ENCODE data around the gene CDC26. TPM values are rescaled to one million over a fixed set of nuclear protein-coding genes. Genes with fewer than 3 reads are reported as not detected.

The CDC26 gene
- total RNA-seq, 1 experiment from 2014 or later: 36.9 TPM

GRCh38 chr9:113222482-113222841 is 52.9 kb downstream of the CDC26 start:
- no peaks in the 10 kb centered on the region for H3K27me3 Mint-ChIP-seq (ENCODE audit: low read depth)
- peak overlapping the region; percentile 98 for H3K4me3 Mint-ChIP-seq
- H3K27ac Mint-ChIP-seq: peak overlapping the region; percentile 95
- DNase-seq (ENCODE audit: low spot score): no peak
- no peaks in the 10 kb centered on the region for H3K9me3 Mint-ChIP-seq
- ChIA-PET POLR2A (interaction anchor here (0.6 to 2.4 kb wide), 2 partner anchors 19 to 72 kb away, joined by 3 to 18 read pairs; partner anchors contain the start of gene SLC31A2), CTCF (interaction anchor here (1.1 to 3.1 kb wide), 2 partner anchors 53 to 369 kb away, joined by 3 to 24 read pairs; partner anchors contain the start of genes CDC26 and PRPF4)
- TF ChIP-seq GABPB1 (CRISPR knock-in tag; IDR thresholded peaks at IDR 0.05): peak; percentile 97
- TF ChIP-seq FOXP1 (CRISPR knock-in tag; IDR thresholded peaks at IDR 0.05; ENCODE audit: borderline replicate concordance): no peak
- TF ChIP-seq HMGA2 (CRISPR knock-in tag; IDR thresholded peaks at IDR 0.05): no peak
- no peak for ATAC-seq
- H3K4me1 Mint-ChIP-seq: peaks cover 26% of the 10 kb centered on the region
- peaks cover 6% of the 10 kb centered on the region for H3K36me3 Mint-ChIP-seq

- Mint-ChIP-seq H3K27ac (peak overlapping the region; percentile 95), H3K27me3 (ENCODE audit: low read depth) (no peaks in the 10 kb centered on the region), H3K36me3 (peaks cover 6% of the 10 kb centered on the region), H3K9me3 (no peaks in the 10 kb centered on the region), H3K4me1 (peaks cover 26% of the 10 kb centered on the region), H3K4me3 (peak overlapping the region; percentile 98)
- ATAC-seq (no peak), DNase-seq (ENCODE audit: low spot score) (no peak)
- ChIA-PET POLR2A (interaction anchor here (0.6 to 2.4 kb wide), 6 partner anchors 19 to 356 kb away, joined by 3 to 18 read pairs (median 5); partner anchors contain the start of genes CDC26, PRPF4 and SLC31A2), CTCF (interaction anchor here (1.1 to 3.1 kb wide), 4 partner anchors 53 to 369 kb away, joined by 3 to 24 read pairs (median 6); partner anchors contain the start of genes ALAD, CDC26, PRPF4 and SLC31A2)
- TF ChIP-seq SMAD4 (CRISPR knock-in tag; IDR thresholded peaks at IDR 0.05) (no peak), NFATC4 (CRISPR knock-in tag; IDR thresholded peaks at IDR 0.05) (no peak), JAZF1 (CRISPR knock-in tag; IDR thresholded peaks at IDR 0.05) (no peak), FOXK1 (CRISPR knock-in tag; IDR thresholded peaks at IDR 0.05) (no peak), ATF1 (CRISPR knock-in tag; IDR thresholded peaks at IDR 0.05) (no peak), ZNF396 (CRISPR knock-in tag; IDR thresholded peaks at IDR 0.05; ENCODE audit: borderline replicate concordance) (no peak), PREB (CRISPR knock-in tag; IDR thresholded peaks at IDR 0.05; ENCODE audit: borderline replicate concordance) (no peak), TP53 (CRISPR knock-in tag; IDR thresholded peaks at IDR 0.05) (no peak), JUN (CRISPR knock-in tag; IDR thresholded peaks at IDR 0.05) (no peak), ZNF138 (CRISPR knock-in tag; conservative IDR thresholded peaks at IDR 0.05) (no peak), GABPB1 (CRISPR knock-in tag; IDR thresholded peaks at IDR 0.05) (no peak), GRHL2 (CRISPR knock-in tag; IDR thresholded peaks at IDR 0.05; ENCODE audit: insufficient replicate concordance, severe bottlenecking) (no peak), PRRX2 (CRISPR knock-in tag; IDR thresholded peaks at IDR 0.05) (no peak)
- TF ChIP-seq, protein P1, sequence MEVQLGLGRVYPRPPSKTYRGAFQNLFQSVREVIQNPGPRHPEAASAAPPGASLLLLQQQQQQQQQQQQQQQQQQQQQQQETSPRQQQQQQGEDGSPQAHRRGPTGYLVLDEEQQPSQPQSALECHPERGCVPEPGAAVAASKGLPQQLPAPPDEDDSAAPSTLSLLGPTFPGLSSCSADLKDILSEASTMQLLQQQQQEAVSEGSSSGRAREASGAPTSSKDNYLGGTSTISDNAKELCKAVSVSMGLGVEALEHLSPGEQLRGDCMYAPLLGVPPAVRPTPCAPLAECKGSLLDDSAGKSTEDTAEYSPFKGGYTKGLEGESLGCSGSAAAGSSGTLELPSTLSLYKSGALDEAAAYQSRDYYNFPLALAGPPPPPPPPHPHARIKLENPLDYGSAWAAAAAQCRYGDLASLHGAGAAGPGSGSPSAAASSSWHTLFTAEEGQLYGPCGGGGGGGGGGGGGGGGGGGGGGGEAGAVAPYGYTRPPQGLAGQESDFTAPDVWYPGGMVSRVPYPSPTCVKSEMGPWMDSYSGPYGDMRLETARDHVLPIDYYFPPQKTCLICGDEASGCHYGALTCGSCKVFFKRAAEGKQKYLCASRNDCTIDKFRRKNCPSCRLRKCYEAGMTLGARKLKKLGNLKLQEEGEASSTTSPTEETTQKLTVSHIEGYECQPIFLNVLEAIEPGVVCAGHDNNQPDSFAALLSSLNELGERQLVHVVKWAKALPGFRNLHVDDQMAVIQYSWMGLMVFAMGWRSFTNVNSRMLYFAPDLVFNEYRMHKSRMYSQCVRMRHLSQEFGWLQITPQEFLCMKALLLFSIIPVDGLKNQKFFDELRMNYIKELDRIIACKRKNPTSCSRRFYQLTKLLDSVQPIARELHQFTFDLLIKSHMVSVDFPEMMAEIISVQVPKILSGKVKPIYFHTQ (CRISPR knock-in tag; IDR thresholded peaks at IDR 0.05): no peak
- TF ChIP-seq, protein P2, sequence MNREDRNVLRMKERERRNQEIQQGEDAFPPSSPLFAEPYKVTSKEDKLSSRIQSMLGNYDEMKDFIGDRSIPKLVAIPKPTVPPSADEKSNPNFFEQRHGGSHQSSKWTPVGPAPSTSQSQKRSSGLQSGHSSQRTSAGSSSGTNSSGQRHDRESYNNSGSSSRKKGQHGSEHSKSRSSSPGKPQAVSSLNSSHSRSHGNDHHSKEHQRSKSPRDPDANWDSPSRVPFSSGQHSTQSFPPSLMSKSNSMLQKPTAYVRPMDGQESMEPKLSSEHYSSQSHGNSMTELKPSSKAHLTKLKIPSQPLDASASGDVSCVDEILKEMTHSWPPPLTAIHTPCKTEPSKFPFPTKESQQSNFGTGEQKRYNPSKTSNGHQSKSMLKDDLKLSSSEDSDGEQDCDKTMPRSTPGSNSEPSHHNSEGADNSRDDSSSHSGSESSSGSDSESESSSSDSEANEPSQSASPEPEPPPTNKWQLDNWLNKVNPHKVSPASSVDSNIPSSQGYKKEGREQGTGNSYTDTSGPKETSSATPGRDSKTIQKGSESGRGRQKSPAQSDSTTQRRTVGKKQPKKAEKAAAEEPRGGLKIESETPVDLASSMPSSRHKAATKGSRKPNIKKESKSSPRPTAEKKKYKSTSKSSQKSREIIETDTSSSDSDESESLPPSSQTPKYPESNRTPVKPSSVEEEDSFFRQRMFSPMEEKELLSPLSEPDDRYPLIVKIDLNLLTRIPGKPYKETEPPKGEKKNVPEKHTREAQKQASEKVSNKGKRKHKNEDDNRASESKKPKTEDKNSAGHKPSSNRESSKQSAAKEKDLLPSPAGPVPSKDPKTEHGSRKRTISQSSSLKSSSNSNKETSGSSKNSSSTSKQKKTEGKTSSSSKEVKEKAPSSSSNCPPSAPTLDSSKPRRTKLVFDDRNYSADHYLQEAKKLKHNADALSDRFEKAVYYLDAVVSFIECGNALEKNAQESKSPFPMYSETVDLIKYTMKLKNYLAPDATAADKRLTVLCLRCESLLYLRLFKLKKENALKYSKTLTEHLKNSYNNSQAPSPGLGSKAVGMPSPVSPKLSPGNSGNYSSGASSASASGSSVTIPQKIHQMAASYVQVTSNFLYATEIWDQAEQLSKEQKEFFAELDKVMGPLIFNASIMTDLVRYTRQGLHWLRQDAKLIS (CRISPR knock-in tag; IDR thresholded peaks at IDR 0.05; ENCODE audit: borderline replicate concordance): no peak
- TF ChIP-seq, protein P3, sequence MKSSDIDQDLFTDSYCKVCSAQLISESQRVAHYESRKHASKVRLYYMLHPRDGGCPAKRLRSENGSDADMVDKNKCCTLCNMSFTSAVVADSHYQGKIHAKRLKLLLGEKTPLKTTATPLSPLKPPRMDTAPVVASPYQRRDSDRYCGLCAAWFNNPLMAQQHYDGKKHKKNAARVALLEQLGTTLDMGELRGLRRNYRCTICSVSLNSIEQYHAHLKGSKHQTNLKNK (CRISPR knock-in tag; IDR thresholded peaks at IDR 0.05): no peak
- TF ChIP-seq, protein P4, sequence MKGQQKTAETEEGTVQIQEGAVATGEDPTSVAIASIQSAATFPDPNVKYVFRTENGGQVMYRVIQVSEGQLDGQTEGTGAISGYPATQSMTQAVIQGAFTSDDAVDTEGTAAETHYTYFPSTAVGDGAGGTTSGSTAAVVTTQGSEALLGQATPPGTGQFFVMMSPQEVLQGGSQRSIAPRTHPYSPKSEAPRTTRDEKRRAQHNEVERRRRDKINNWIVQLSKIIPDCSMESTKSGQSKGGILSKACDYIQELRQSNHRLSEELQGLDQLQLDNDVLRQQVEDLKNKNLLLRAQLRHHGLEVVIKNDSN (CRISPR knock-in tag; IDR thresholded peaks at IDR 0.05): no peak
- TF ChIP-seq, protein P5, sequence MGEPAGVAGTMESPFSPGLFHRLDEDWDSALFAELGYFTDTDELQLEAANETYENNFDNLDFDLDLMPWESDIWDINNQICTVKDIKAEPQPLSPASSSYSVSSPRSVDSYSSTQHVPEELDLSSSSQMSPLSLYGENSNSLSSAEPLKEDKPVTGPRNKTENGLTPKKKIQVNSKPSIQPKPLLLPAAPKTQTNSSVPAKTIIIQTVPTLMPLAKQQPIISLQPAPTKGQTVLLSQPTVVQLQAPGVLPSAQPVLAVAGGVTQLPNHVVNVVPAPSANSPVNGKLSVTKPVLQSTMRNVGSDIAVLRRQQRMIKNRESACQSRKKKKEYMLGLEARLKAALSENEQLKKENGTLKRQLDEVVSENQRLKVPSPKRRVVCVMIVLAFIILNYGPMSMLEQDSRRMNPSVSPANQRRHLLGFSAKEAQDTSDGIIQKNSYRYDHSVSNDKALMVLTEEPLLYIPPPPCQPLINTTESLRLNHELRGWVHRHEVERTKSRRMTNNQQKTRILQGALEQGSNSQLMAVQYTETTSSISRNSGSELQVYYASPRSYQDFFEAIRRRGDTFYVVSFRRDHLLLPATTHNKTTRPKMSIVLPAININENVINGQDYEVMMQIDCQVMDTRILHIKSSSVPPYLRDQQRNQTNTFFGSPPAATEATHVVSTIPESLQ (CRISPR knock-in tag; IDR thresholded peaks at IDR 0.05): no peak
These were observed 53.4 kb downstream of the CDC26 start for GRCh38 chr9:113221800-113222481.
